Endothelial cell of umbilical vein (primary cell): Measurements from ENCODE around the gene ARPC2. TPM values are rescaled to one million over a fixed set of nuclear protein-coding genes. Genes with fewer than 3 reads are reported as not detected.

Source experiments
- BruUV-seq: library from RNA; stranded (reverse); fragments of 400-500 nt; replicated peaks from 2 replicates; lab custom pipeline; 2021; lab: Mats Ljungman, UMichigan
- CTCF ChIA-PET: fragments of 300-600, 350-600 bp; sonication (Branson Sonifier 250); formaldehyde crosslinking; loops from one replicate; lab custom pipeline; 2021; ENCODE audit warnings: antibody characterized with exemption, inconsistent platforms; lab: Charles Lee
- POLR2A ChIA-PET: fragments of 300-600, 350-600 bp; sonication (Branson Sonifier 250); formaldehyde crosslinking; loops from one replicate; lab custom pipeline; 2021; ENCODE audit warnings: antibody characterized with exemption, inconsistent platforms; lab: Charles Lee
- DNase-seq: peaks from one replicate; pipeline ENCODE4 v3.0.0-alpha.2; 2011; ENCODE audit warnings: low read depth, low spot score
- FAIRE-seq: peaks from 2 replicates; lab custom pipeline; 2011; peaks lifted over from hg19 to GRCh38; lab: Jason Lieb, UNC
- H2AFZ ChIP-seq: 2 replicates; pipeline ENCODE4 v1.6.0; 2012; ENCODE audit warnings: low read depth, low read length, control low read depth, inconsistent platforms
- H3K27ac ChIP-seq: 2 replicates; pipeline ENCODE4 v1.5.1; 2011; ENCODE audit warnings: low read depth, mild to moderate bottlenecking, control low read depth, low read length, moderate library complexity; ENCODE audit not compliant: insufficient read depth
- H3K27me3 ChIP-seq, 2 experiments: 2 replicates each; pipeline versions ENCODE4 v1.6.0 to v1.6.1; 2011; ENCODE audit warnings: low read length in 2 of 2, mixed read lengths in 1 of 2; ENCODE audit not compliant: control insufficient read depth in 2 of 2, insufficient read depth in 2 of 2
- H3K36me3 ChIP-seq, 2 experiments: 2 replicates in 1 of 2; 3 replicates in 1 of 2; pipeline ENCODE4 v1.5.1; 2011; ENCODE audit warnings: low read length in 2 of 2, mild to moderate bottlenecking in 1 of 2, moderate library complexity in 1 of 2; ENCODE audit not compliant: control insufficient read depth in 2 of 2, insufficient read depth in 2 of 2; ENCODE audit errors: extremely low read depth in 1 of 2
- H3K4me1 ChIP-seq: 3 replicates; pipeline ENCODE4 v1.5.1; 2011; ENCODE audit warnings: mild to moderate bottlenecking, low read length; ENCODE audit not compliant: control insufficient read depth, insufficient read depth; ENCODE audit errors: extremely low read depth
- H3K4me2 ChIP-seq: 2 replicates; pipeline ENCODE4 v1.6.1; 2011; ENCODE audit warnings: low read length, control low read depth, mixed read lengths; ENCODE audit not compliant: insufficient read depth
- H3K4me3 ChIP-seq, 3 experiments: fragments of 200-600 bp in 1 of 3; sonication (generic), shearing (Covaris generic) in 1 of 3; replicated peaks in 1 of 3; 2 replicates each; pipeline ENCODE4 v1.5.1; 2011 to 2016; ENCODE audit warnings: control low read depth in 3 of 3, low read length in 3 of 3, mild to moderate bottlenecking in 2 of 3, inconsistent platforms in 1 of 3, low read depth in 1 of 3, moderate library complexity in 1 of 3; ENCODE audit not compliant: insufficient read depth in 1 of 3
- H3K79me2 ChIP-seq: 2 replicates; pipeline ENCODE4 v1.6.0; 2012; ENCODE audit warnings: low read length, inconsistent platforms; ENCODE audit not compliant: control insufficient read depth, insufficient read depth
- H3K9ac ChIP-seq: replicated peaks from 2 replicates; pipeline ENCODE3; 2011; ENCODE audit warnings: low read length, control low read depth; ENCODE audit not compliant: insufficient read depth; ENCODE audit errors: extremely low read depth
- H3K9me1 ChIP-seq: replicated peaks from 3 replicates; pipeline ENCODE4 v1.6.0; 2011; ENCODE audit warnings: mild to moderate bottlenecking, low read length; ENCODE audit not compliant: control insufficient read depth, insufficient read depth; ENCODE audit errors: extremely low read depth
- H3K9me3 ChIP-seq: replicated peaks from 2 replicates; pipeline ENCODE4 v1.5.1; 2012; ENCODE audit warnings: low read length, inconsistent platforms; ENCODE audit not compliant: control insufficient read depth, insufficient read depth
- H4K20me1 ChIP-seq: replicated peaks from 2 replicates; pipeline ENCODE3; 2011; ENCODE audit warnings: mild to moderate bottlenecking, low read length; ENCODE audit not compliant: control insufficient read depth, insufficient read depth; ENCODE audit errors: extremely low read depth
- EZH2 ChIP-seq: IDR thresholded peaks from 2 replicates; pipeline ENCODE4 v1.6.1; 2012; ENCODE audit warnings: borderline replicate concordance, low read depth, mild to moderate bottlenecking, moderate library complexity, low read length, inconsistent platforms; ENCODE audit not compliant: severe bottlenecking
- FOS ChIP-seq: IDR thresholded peaks from 2 replicates; pipeline ENCODE4 v1.6.1; 2011; ENCODE audit warnings: mild to moderate bottlenecking, low read length, moderate library complexity, borderline replicate concordance; ENCODE audit not compliant: insufficient read depth
- GATA2 ChIP-seq: IDR thresholded peaks from 2 replicates; pipeline ENCODE4 v1.7.0; 2011; ENCODE audit warnings: low read depth, mild to moderate bottlenecking, moderate library complexity, mixed read lengths, low read length; ENCODE audit not compliant: insufficient read length, insufficient read depth
- JUN ChIP-seq: IDR thresholded peaks from 2 replicates; pipeline ENCODE4 v1.6.1; 2011; ENCODE audit warnings: borderline replicate concordance, low read depth; ENCODE audit not compliant: insufficient read length, insufficient read depth
- MYC ChIP-seq: IDR thresholded peaks from one replicate; pipeline ENCODE4 v1.6.1; 2011; ENCODE audit warnings: mild to moderate bottlenecking, low read depth, low read length
- POLR2A ChIP-seq: IDR thresholded peaks from 2 replicates; pipeline ENCODE4 v1.6.1; 2012; ENCODE audit warnings: low read depth, mild to moderate bottlenecking, control low read depth, low read length
- dilution Hi-C: fragments of 300-500 bp; cut with MboI; formaldehyde crosslinking; loops from one replicate; pipeline ENCODE4 v1.15.0; 2019; ENCODE audit warnings: low sequenced_read_pairs; ENCODE audit not compliant: extremely low pct_ligation_motif_present
- intact Hi-C: fragments of 100-400 bp; cut with micrococcal nuclease; formaldehyde crosslinking; loops from one replicate; pipeline ENCODE4 v1.10.0; 2022
- polyA plus RNA-seq, 4 experiments: library from polyadenylated mRNA; depleted of rRNA in 3 of 4; stranded (reverse) in 3 of 4; unstranded in 1 of 4; fragments of >200 nt; gene quantifications; 2 replicates each; pipeline versions ENCODE4 v1.2.1 to v1.2.3, GENCODE V29; 2011 to 2012; ENCODE audit warnings: missing spikeins in 1 of 4
- total RNA-seq: library from RNA; stranded (reverse); gene quantifications from 2 replicates; pipeline ENCODE4 v1.2.3, GENCODE V29; 2021
- TF ChIP-seq, protein P1 (sequence below): IDR thresholded peaks from 2 replicates; pipeline ENCODE4 v1.6.1; 2011; ENCODE audit not compliant: insufficient read depth, insufficient read length
- TF ChIP-seq, protein P2 (sequence below), 2 donors: IDR thresholded peaks; 1 replicate in 1 of 2; 2 replicates in 1 of 2; pipeline ENCODE4 v1.5.1; 2011; ENCODE audit warnings: low read length in 2 of 2, mild to moderate bottlenecking in 2 of 2, moderate library complexity in 2 of 2, control low read depth in 1 of 2, inconsistent platforms in 1 of 2, low read depth in 1 of 2; ENCODE audit not compliant: insufficient read depth in 1 of 2; ENCODE audit errors: extremely low read depth in 1 of 2

ARPC2 gene
- total and polyA plus RNA-seq, 2 donors (not counting 3 experiments of a cell fraction or from before 2014, with no cell fraction given) = 417 to 455 TPM

DNA sequence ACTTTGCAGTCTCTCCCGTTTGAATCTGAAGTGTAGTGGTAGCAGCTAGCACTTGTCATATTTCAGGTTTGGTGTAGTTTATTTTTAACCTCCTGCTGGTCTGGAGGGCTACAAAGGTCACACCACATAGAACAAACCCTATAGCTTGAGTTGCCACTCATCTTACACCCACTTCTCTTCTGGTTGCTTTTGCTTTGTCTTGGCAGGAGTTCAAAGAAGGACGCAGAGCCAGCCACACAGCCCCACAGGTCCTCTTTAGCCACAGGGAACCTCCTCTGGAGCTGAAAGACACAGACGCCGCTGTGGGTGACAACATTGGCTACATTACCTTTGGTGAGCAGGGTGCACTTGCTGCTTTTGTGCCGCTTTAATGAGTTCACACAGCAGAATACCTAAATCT is 28.2 kb downstream of the ARPC2 start:
- no TSS peak for BruUV-seq
- dilution Hi-C loops = no loop called here
- Histone ChIP-seq H4K20me1 (peaks cover 3% of the 10 kb centered on the region), H3K36me3 (peaks cover 59 to 61% of the 10 kb centered on the region in 2 experiments), H3K27me3 (no peaks in the 10 kb centered on the region), H3K9me3 (no peaks in the 10 kb centered on the region), H2AFZ (no peak overlapping the region), H3K4me1 (no peaks in the 10 kb centered on the region), H3K27ac (no peak overlapping the region), H3K4me3 (no peak overlapping the region), H3K79me2 (peaks cover 20% of the 10 kb centered on the region), H3K4me2 (no peak overlapping the region), H3K9me1 (no peaks in the 10 kb centered on the region), H3K9ac (no peak overlapping the region)
- intact Hi-C loops = no loop called here
- ChIA-PET CTCF (no interaction called here), POLR2A (no interaction called here)
- no peak for FAIRE-seq
- DNase-seq = no peak
- TF ChIP-seq POLR2A (no peak), MYC (no peak), JUN (no peak), GATA2 (no peak)
- TF ChIP-seq, protein P1, sequence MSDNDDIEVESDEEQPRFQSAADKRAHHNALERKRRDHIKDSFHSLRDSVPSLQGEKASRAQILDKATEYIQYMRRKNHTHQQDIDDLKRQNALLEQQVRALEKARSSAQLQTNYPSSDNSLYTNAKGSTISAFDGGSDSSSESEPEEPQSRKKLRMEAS = no peak

DNA sequence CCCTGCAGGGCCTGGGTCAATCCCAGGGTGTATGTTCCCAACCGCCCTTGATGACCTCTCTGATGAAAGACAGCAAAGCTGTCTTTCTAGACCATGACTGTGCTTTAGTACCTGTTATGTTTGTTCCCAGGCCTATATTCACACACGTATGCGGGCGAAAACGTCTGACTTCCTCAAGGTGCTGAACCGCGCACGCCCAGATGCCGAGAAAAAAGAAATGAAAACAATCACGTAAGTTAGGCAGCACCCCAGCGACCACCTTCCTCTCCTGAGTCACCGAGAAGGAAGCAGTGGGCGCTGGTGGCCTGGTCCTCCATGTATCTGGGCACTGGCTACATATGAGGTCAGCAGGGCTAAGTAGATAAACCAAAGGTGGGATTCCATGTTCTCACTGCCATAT is 32.7 kb downstream of the ARPC2 start:
- FAIRE-seq = no peak
- H3K27ac ChIP-seq = no peak overlapping the region

More for the DNA sequence above, 32.7 kb downstream of the ARPC2 start:
- Histone ChIP-seq H3K9me3 (no peaks in the 10 kb centered on the region), H3K36me3 (peaks cover 58 to 78% of the 10 kb centered on the region in 2 experiments), H3K4me3 (no peak overlapping the region), H3K4me1 (no peaks in the 10 kb centered on the region), H2AFZ (no peak overlapping the region), H4K20me1 (no peaks in the 10 kb centered on the region), H3K9ac (no peak overlapping the region), H3K4me2 (no peak overlapping the region), H3K79me2 (no peaks in the 10 kb centered on the region), H3K27me3 (no peaks in the 10 kb centered on the region), H3K9me1 (no peaks in the 10 kb centered on the region)
- CTCF ChIA-PET = no interaction called here
- POLR2A ChIA-PET = no interaction called here
- BruUV-seq = no TSS peak
- DNase-seq = no peak
- dilution Hi-C loops (no loop called here), intact Hi-C loops (no loop called here)
- TF ChIP-seq FOS (no peak), EZH2 (no peak)
- TF ChIP-seq, protein P2, sequence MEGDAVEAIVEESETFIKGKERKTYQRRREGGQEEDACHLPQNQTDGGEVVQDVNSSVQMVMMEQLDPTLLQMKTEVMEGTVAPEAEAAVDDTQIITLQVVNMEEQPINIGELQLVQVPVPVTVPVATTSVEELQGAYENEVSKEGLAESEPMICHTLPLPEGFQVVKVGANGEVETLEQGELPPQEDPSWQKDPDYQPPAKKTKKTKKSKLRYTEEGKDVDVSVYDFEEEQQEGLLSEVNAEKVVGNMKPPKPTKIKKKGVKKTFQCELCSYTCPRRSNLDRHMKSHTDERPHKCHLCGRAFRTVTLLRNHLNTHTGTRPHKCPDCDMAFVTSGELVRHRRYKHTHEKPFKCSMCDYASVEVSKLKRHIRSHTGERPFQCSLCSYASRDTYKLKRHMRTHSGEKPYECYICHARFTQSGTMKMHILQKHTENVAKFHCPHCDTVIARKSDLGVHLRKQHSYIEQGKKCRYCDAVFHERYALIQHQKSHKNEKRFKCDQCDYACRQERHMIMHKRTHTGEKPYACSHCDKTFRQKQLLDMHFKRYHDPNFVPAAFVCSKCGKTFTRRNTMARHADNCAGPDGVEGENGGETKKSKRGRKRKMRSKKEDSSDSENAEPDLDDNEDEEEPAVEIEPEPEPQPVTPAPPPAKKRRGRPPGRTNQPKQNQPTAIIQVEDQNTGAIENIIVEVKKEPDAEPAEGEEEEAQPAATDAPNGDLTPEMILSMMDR (IDR thresholded peaks at IDR 0.05; ENCODE audit: extremely low read depth in 1 of 2, insufficient read depth in 1 of 2, low read depth in 1 of 2, low read length in 2 of 2) = no peak
